ENCODE results near the gene LLGL2. TPM values are rescaled to one million over a fixed set of nuclear protein-coding genes. Genes with fewer than 3 reads are reported as not detected.

Gene LLGL2
- total RNA-seq, 1 donor from 2014 or later = 16.6 TPM

GRCh38 chr17:75488693-75489510 is 36.6 kb upstream of the LLGL2 start:
- Histone ChIP-seq H3K4me1 (no peaks in the 10 kb centered on the region), H4K20me1 (ENCODE audit: low read depth) (peaks cover 6% of the 10 kb centered on the region), H3K9ac (no peak overlapping the region), H3K27me3 (no peaks in the 10 kb centered on the region), H2AFZ (replicated peaks) (no peak overlapping the region), H3K27ac (no peak overlapping the region), H3K79me2 (ENCODE audit: low read depth) (peaks cover 5% of the 10 kb centered on the region), H3K36me3 (no peaks in the 10 kb centered on the region), H3F3A (ENCODE audit: low read depth) (no peaks in the 10 kb centered on the region), H3K4me2 (no peak overlapping the region), H3K9me3 (ENCODE audit: low read depth) (no peaks in the 10 kb centered on the region), H3K4me3 (no peak overlapping the region)
- TF ChIP-seq EZH2 (IDR thresholded peaks at IDR 0.05) (no peak), EZH2phosphoT487 (IDR thresholded peaks at IDR 0.05) (no peak)
- TF ChIP-seq, protein P1, sequence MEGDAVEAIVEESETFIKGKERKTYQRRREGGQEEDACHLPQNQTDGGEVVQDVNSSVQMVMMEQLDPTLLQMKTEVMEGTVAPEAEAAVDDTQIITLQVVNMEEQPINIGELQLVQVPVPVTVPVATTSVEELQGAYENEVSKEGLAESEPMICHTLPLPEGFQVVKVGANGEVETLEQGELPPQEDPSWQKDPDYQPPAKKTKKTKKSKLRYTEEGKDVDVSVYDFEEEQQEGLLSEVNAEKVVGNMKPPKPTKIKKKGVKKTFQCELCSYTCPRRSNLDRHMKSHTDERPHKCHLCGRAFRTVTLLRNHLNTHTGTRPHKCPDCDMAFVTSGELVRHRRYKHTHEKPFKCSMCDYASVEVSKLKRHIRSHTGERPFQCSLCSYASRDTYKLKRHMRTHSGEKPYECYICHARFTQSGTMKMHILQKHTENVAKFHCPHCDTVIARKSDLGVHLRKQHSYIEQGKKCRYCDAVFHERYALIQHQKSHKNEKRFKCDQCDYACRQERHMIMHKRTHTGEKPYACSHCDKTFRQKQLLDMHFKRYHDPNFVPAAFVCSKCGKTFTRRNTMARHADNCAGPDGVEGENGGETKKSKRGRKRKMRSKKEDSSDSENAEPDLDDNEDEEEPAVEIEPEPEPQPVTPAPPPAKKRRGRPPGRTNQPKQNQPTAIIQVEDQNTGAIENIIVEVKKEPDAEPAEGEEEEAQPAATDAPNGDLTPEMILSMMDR (IDR thresholded peaks at IDR 0.05) = no peak
- DNase-seq (ENCODE audit: low spot score) = no peak
- H3K36me3 Mint-ChIP-seq = peaks cover 4% of the 10 kb centered on the region
- no peaks in the 10 kb centered on the region for H3K9me3 Mint-ChIP-seq
- H3K27ac Mint-ChIP-seq = no peak overlapping the region
- peaks cover 8% of the 10 kb centered on the region for H3K27me3 Mint-ChIP-seq (ENCODE audit: insufficient read depth, low read depth)
- H3K4me3 Mint-ChIP-seq = no peak overlapping the region
- H3K4me1 Mint-ChIP-seq = peaks cover 5% of the 10 kb centered on the region

DNA sequence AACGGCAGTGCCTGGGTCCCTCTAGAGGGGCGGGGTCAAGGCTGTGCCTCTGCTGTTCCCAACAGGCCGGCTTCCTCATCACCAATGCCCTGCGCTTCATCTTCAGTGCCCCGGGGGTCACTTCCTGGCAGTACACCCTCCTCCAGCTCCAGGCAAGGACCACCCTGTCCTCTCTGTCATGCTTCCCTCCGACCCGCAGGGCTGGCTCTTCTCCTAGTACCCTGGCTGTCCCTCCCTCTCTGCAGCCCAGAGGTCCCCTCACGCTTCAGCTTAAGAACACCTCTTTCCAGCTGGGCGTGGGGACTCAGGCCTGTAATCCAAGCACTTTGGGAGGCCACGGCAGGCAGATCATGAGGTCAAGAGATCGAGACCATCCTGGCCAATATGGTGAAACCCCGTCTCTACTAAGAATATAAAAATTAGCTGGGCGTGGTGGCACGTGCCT is 36.0 kb upstream of the LLGL2 start:
- no peak for DNase-seq (ENCODE audit: low spot score)
- no peaks in the 10 kb centered on the region for H3K4me1 ChIP-seq
- TF ChIP-seq EZH2phosphoT487 (IDR thresholded peaks at IDR 0.05) = no peak
- no peak for TF ChIP-seq EZH2 (IDR thresholded peaks at IDR 0.05)
- TF ChIP-seq, protein P1 (IDR thresholded peaks at IDR 0.05) = no peak
- H3K27ac ChIP-seq = no peak overlapping the region
- no peak overlapping the region for H3K4me3 ChIP-seq
- no peaks in the 10 kb centered on the region for H3K36me3 ChIP-seq
- H3K9ac ChIP-seq = no peak overlapping the region
- no peaks in the 10 kb centered on the region for H3K9me3 ChIP-seq (ENCODE audit: low read depth)
- H2AFZ ChIP-seq (replicated peaks) = no peak overlapping the region
- peaks cover 4% of the 10 kb centered on the region for H4K20me1 ChIP-seq (ENCODE audit: low read depth)
- no peaks in the 10 kb centered on the region for H3K27me3 ChIP-seq
- H3K36me3 Mint-ChIP-seq = peaks cover 4% of the 10 kb centered on the region
- no peaks in the 10 kb centered on the region for H3F3A ChIP-seq (ENCODE audit: low read depth)
- H3K4me1 Mint-ChIP-seq = peaks cover 5% of the 10 kb centered on the region
- H3K79me2 ChIP-seq (ENCODE audit: low read depth) = peaks cover 2% of the 10 kb centered on the region
- H3K27ac Mint-ChIP-seq = no peak overlapping the region
- no peaks in the 10 kb centered on the region for H3K9me3 Mint-ChIP-seq
- no peak overlapping the region for H3K4me2 ChIP-seq
- H3K27me3 Mint-ChIP-seq (ENCODE audit: insufficient read depth, low read depth) = peaks cover 8% of the 10 kb centered on the region
- H3K4me3 Mint-ChIP-seq = no peak overlapping the region

DNA sequence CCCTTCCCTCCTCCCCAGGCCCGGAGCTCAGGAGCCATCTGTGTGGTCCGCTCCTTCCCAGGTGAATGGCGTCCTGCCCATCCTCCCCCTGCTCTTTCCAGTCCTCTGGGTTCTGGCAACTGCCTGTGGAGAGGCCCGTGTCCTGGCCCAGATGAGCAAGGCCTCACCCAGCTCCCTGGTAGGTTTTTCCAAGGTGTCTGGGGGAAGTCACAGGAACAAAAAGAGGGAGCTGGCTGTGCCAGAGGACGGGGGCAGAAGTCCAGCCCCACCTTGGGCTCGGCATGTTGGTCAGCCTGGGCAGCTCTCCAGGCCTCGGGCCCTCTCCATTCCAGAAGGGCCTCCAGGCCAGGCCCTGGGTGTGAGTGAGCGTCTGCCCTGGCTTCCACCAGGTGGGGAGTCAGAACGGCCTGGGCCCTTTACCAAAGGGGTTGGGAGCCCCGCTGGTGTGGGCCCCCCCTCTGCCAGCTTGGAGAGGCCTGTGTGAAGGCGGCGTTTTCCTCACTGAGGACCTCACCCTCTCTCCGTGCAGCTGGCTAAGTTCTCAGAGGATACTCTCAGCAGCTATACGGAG is 35.2 kb upstream of the LLGL2 start:
- peaks cover 6% of the 10 kb centered on the region for H3K27me3 Mint-ChIP-seq (ENCODE audit: insufficient read depth, low read depth)
- H3K27me3 ChIP-seq = no peaks in the 10 kb centered on the region
- H3K4me2 ChIP-seq = no peak overlapping the region
- no peak for DNase-seq (ENCODE audit: low spot score)
- peaks cover 5% of the 10 kb centered on the region for H3K4me1 Mint-ChIP-seq
- H3K9ac ChIP-seq = no peak overlapping the region
- no peak overlapping the region for H3K4me3 ChIP-seq
- no peak for TF ChIP-seq EZH2 (IDR thresholded peaks at IDR 0.05)
- TF ChIP-seq, protein P1 (IDR thresholded peaks at IDR 0.05) = no peak
- no peak for TF ChIP-seq EZH2phosphoT487 (IDR thresholded peaks at IDR 0.05)
- H3F3A ChIP-seq (ENCODE audit: low read depth) = no peaks in the 10 kb centered on the region
- H3K36me3 Mint-ChIP-seq = peaks cover 4% of the 10 kb centered on the region
- no peak overlapping the region for H3K27ac Mint-ChIP-seq
- H3K79me2 ChIP-seq (ENCODE audit: low read depth) = no peaks in the 10 kb centered on the region
- H3K27ac ChIP-seq = no peak overlapping the region
- no peak overlapping the region for H2AFZ ChIP-seq (replicated peaks)
- H3K9me3 Mint-ChIP-seq = no peaks in the 10 kb centered on the region
- no peaks in the 10 kb centered on the region for H3K4me1 ChIP-seq
- H4K20me1 ChIP-seq (ENCODE audit: low read depth) = peaks cover 3% of the 10 kb centered on the region
- no peaks in the 10 kb centered on the region for H3K36me3 ChIP-seq
- H3K9me3 ChIP-seq (ENCODE audit: low read depth) = no peaks in the 10 kb centered on the region
- H3K4me3 Mint-ChIP-seq = no peak overlapping the region

All from neural progenitor cell (in vitro differentiated cells).